Heart left ventricle (tissue), 16 donors: Measurements from ENCODE around the gene IMP4. TPM values are rescaled to one million over a fixed set of nuclear protein-coding genes. Genes with fewer than 3 reads are reported as not detected.

Source experiments
- ATAC-seq, 4 donors: fragments of 200-7000 bp; cut with Tn5 transposase; one replicate each; pipeline ENCODE4 v1.9.1; 2020 to 2022; ENCODE audit warnings: moderate library complexity in 4 of 4, mild to moderate bottlenecking in 3 of 4, moderate number of reproducible peaks in 1 of 4
- DNase-seq, 5 donors: peaks; one replicate each; pipeline ENCODE4 v3.0.0-alpha.2; 2020
- H3K27ac ChIP-seq, 12 donors: fragments of 200-600 bp; sonication (generic) in 4 of 12; one replicate each; pipeline versions ENCODE4 v1.5.0 to v1.8.0; 2016 to 2022; ENCODE audit warnings: mild to moderate bottlenecking in 2 of 12
- H3K27me3 ChIP-seq, 9 donors: fragments of 200-600 bp; sonication (generic) in 2 of 9; one replicate each; pipeline versions ENCODE4 v1.5.1 to v1.8.0; 2016 to 2022; ENCODE audit warnings: mild to moderate bottlenecking in 3 of 9
- H3K36me3 ChIP-seq, 9 donors: fragments of 200-600 bp; sonication (generic) in 2 of 9; one replicate each; pipeline versions ENCODE4 v1.5.0 to v1.8.0; 2018 to 2022; ENCODE audit warnings: mild to moderate bottlenecking in 2 of 9
- H3K4me1 ChIP-seq, 12 donors: fragments of 200-600 bp; sonication (generic) in 4 of 12; one replicate each; pipeline versions ENCODE4 v1.5.0 to v1.8.0; 2016 to 2022; ENCODE audit warnings: mild to moderate bottlenecking in 3 of 12
- H3K4me3 ChIP-seq, 12 donors: fragments of 200-600 bp; sonication (generic) in 4 of 12; one replicate each; pipeline versions ENCODE4 v1.5.0 to v1.8.0; 2017 to 2022; ENCODE audit warnings: mild to moderate bottlenecking in 9 of 12, moderate library complexity in 4 of 12
- H3K9me3 ChIP-seq, 12 donors: fragments of 200-600 bp; sonication (generic) in 4 of 12; one replicate each; pipeline versions ENCODE4 v1.5.0 to v1.8.0; 2016 to 2022; ENCODE audit warnings: mild to moderate bottlenecking in 1 of 12
- CTCF ChIP-seq, 12 donors: fragments of 200-600 bp; sonication (generic) in 4 of 12; IDR thresholded peaks; one replicate each; pipeline versions ENCODE4 v1.5.0 to v1.8.0; 2018 to 2022; ENCODE audit warnings: antibody characterized with exemption in 12 of 12, mild to moderate bottlenecking in 5 of 12
- POLR2A ChIP-seq, 2 donors: fragments of 450-650 bp; IDR thresholded peaks; one replicate each; pipeline ENCODE4 v1.6.1; 2017; ENCODE audit warnings: antibody characterized with exemption in 2 of 2, mild to moderate bottlenecking in 2 of 2, moderate library complexity in 2 of 2
- WGBS, 4 donors: extraction: QIAGEN DNeasy Blood & Tissue Kit in 2 of 4; methylation state at CpG; one replicate each; pipeline versions ENCODE4 v1.1.5 to v1.1.7; 2013 to 2018; 5-methylcytosine and 5-hydroxymethylcytosine counted together
- intact Hi-C, 10 donors: fragments of 100-400 bp; cut with DNase I; formaldehyde crosslinking; loops; one replicate each; pipeline versions ENCODE4 v1.11.1 to v1.14.2; 2022
- polyA plus RNA-seq, 2 donors: library from polyadenylated mRNA; stranded (reverse); fragments of 200-250 nt; gene quantifications; one replicate each; pipeline ENCODE4 v1.2.3, GENCODE V29; 2013
- total RNA-seq, 9 donors: library from RNA; depleted of rRNA in 2 of 9; stranded (reverse); fragments of >200 nt in 2 of 9; fragmentation: NEBNext Ultra II Directional in 3 of 9; extraction: Animal tissue kit (Norgen Biotek cat#: 25700) in 3 of 9; gene quantifications; one replicate each; pipeline versions ENCODE4 v1.1.0 to v1.2.4, GENCODE V29; 2016 to 2023
- donor health status: ischemic (EF 13 %, LVEDD 7.1; RV severe dilation, severe dysfunction).
- donor health status: healthy with polysubstance abuse.
- donor health status: DM: no; HTN: yes; CAD: no.
- donor health status: DM: no; HTN: no; CAD: no.
- donor health status: ischemic (EF 25% LVEDD 6.9; RV normal size, moderate dysfunction).
- donor health status: ischemic (EF 25% LVEDD 5.7; RV mildly dilated, moderate dysfunction).
- donor health status: healthy.
- donor health status: DM: yes; HTN: yes; CAD: no.
- donor health status: ischemic (EF 35%, LVEDD 5.7; RV mildly dilated, moderate dysfunction).
- donor health status: nonischemic (EF 11% LVEDD 7.7; RV severe dilation, severe dysfunction).
- donor health status: DM: yes; HTN: yes; CAD: no.
- donor health status: PGD.
- donor health status: ischemic (EF 29% LVEDD 5.4; RV normal size, mild dysfunction).
- donor health status: nonischemic (EF 23%, LVEDD 6.1; RV moderate dilation, normal function).

The IMP4 gene
- total and polyA plus RNA-seq, 11 donors = 55.8 to 209 (median 73.7) TPM

- WGBS, 4 donors = 38 to 41% (median 39%) methylated on average over 16 of the region's 16 CpGs
- DNase-seq (peak in 4 of 5 donors; percentile 45 to 65 (median 57)), ATAC-seq (peak; percentile 20 to 50 (median 32))
- TF ChIP-seq POLR2A (IDR thresholded peaks at IDR 0.05) = no peak
- no peak for TF ChIP-seq CTCF (IDR thresholded peaks at IDR 0.05)
- Histone ChIP-seq H3K27me3 (no peaks in the 10 kb centered on the region), H3K36me3 (no peaks in the 10 kb centered on the region), H3K4me1 (peaks cover 0 to 59% (median 40%) of the 10 kb centered on the region in 12 donors), H3K4me3 (peak overlapping the region; percentile 36 to 84 (median 74)), H3K27ac (peak overlapping the region; percentile 79 to 94 (median 89)), H3K9me3 (no peaks in the 10 kb centered on the region)
- intact Hi-C loops = loop anchor here in 3 of 10 donors (1.0 to 5.0 kb wide), 4 partner anchors 18 to 48 kb away; partner anchors contain the start of genes IMP4 (in 2 of the 3) and PTPN18 (in 1 of the 3)
Observed at GRCh38 chr2:130390460-130391057, 47.9 kb downstream of the IMP4 start.

- 1 to 5% (median 1%) methylated on average over 31 to 59 of the region's 59 CpGs for WGBS, 4 donors
- DNase-seq = peak; percentile 82 to 91 (median 82)
- Histone ChIP-seq H3K27ac (peak overlapping the region; percentile 79 to 94 (median 89)), H3K9me3 (no peaks in the 10 kb centered on the region), H3K36me3 (no peaks in the 10 kb centered on the region), H3K4me1 (peaks cover 0 to 52% (median 34%) of the 10 kb centered on the region in 12 donors), H3K27me3 (no peaks in the 10 kb centered on the region), H3K4me3 (peak overlapping the region; percentile 36 to 84 (median 74))
- intact Hi-C loops = loop anchor here in 3 of 10 donors (1.0 to 5.0 kb wide), 4 partner anchors 19 to 49 kb away; partner anchors contain the start of genes IMP4 (in 2 of the 3) and PTPN18 (in 1 of the 3)
- ATAC-seq = peak; percentile 67 to 92 (median 88)
- TF ChIP-seq POLR2A (IDR thresholded peaks at IDR 0.05) (peak in 1 of 2 donors; percentile 32), CTCF (IDR thresholded peaks at IDR 0.05) (peak in 3 of 12 donors; percentile 3 to 18 (median 8))
Observed at GRCh38 chr2:130391058-130391871, 48.6 kb downstream of the IMP4 start.

- intact Hi-C loops = loop anchor here in 3 of 10 donors (1.0 to 5.0 kb wide), 4 partner anchors 20 to 50 kb away; partner anchors contain the start of genes IMP4 (in 2 of the 3) and PTPN18 (in 1 of the 3)
- TF ChIP-seq POLR2A (IDR thresholded peaks at IDR 0.05) (no peak), CTCF (IDR thresholded peaks at IDR 0.05) (peak in 1 of 12 donors; percentile 11)
- DNase-seq (no peak), ATAC-seq (peak in 1 of 4 donors; percentile 14)
- 26 to 29% (median 27%) methylated on average over 17 of the region's 17 CpGs for WGBS, 4 donors
- Histone ChIP-seq H3K27me3 (no peaks in the 10 kb centered on the region), H3K4me3 (peak overlapping the region; percentile 36 to 84 (median 74)), H3K4me1 (peaks cover 0 to 44% (median 28%) of the 10 kb centered on the region in 12 donors), H3K36me3 (no peaks in the 10 kb centered on the region), H3K27ac (peak overlapping the region; percentile 79 to 94 (median 89)), H3K9me3 (no peaks in the 10 kb centered on the region)
Observed at GRCh38 chr2:130391872-130392670, 49.4 kb downstream of the IMP4 start.
